Caco-2 (cell line): ENCODE data around the gene FOXD2. TPM values are rescaled to one million over a fixed set of nuclear protein-coding genes. Genes with fewer than 3 reads are reported as not detected.

ENCODE experiments used
- BruUV-seq: library from RNA; stranded (reverse); fragments of 400-500 nt; replicated peaks from 2 replicates; lab custom pipeline; 2021; lab: Mats Ljungman, UMichigan
- CTCF ChIA-PET: fragments of 300-600 bp; sonication (Branson Sonifier 250); formaldehyde crosslinking; loops from one replicate; lab custom pipeline; 2022; ENCODE audit warnings: antibody characterized with exemption; lab: Charles Lee
- POLR2A ChIA-PET: fragments of 300-600 bp; sonication (Branson Sonifier 250); formaldehyde crosslinking; loops from one replicate; lab custom pipeline; 2022; ENCODE audit warnings: antibody characterized with exemption; lab: Charles Lee
- DNase-seq, 2 experiments: peaks; one replicate each; pipeline versions ENCODE4 v3.0.0 to v3.0.0-alpha.2; 2020 to 2022
- H3K27me3 ChIP-seq: replicated peaks from 2 replicates; pipeline ENCODE4 v1.6.0; 2011; ENCODE audit warnings: low read length; ENCODE audit not compliant: control insufficient read depth, insufficient read depth
- H3K36me3 ChIP-seq: 2 replicates; pipeline ENCODE4 v1.5.1; 2011; ENCODE audit warnings: low read length; ENCODE audit not compliant: control insufficient read depth, insufficient read depth
- H3K4me1 ChIP-seq: fragments of 250-450 bp; sonication (Bioruptor Pico); 2 replicates; pipeline ENCODE4 v1.5.1; 2020; ENCODE audit warnings: mild to moderate bottlenecking
- H3K4me3 ChIP-seq: 2 replicates; pipeline ENCODE4 v1.5.1; 2011; ENCODE audit warnings: low read depth, mild to moderate bottlenecking, control low read depth, low read length
- H3K9me3 ChIP-seq: fragments of 250-450 bp; sonication (Bioruptor Pico); 2 replicates; pipeline ENCODE4 v1.5.1; 2020; ENCODE audit warnings: mild to moderate bottlenecking, moderate library complexity
- H3K27ac Mint-ChIP-seq: one replicate; pipeline ENCODE4 v1.8.0; 2022; ENCODE audit warnings: mixed read lengths; ENCODE audit not compliant: unreplicated experiment
- H3K27me3 Mint-ChIP-seq: one replicate; pipeline ENCODE4 v1.8.0; 2022; ENCODE audit warnings: mixed read lengths; ENCODE audit not compliant: insufficient read depth, unreplicated experiment
- H3K36me3 Mint-ChIP-seq: one replicate; pipeline ENCODE4 v1.8.0; 2022; ENCODE audit warnings: mild to moderate bottlenecking, mixed read lengths; ENCODE audit not compliant: insufficient read depth, unreplicated experiment
- H3K4me1 Mint-ChIP-seq: one replicate; pipeline ENCODE4 v1.8.0; 2022; ENCODE audit warnings: low read depth, mixed read lengths; ENCODE audit not compliant: unreplicated experiment
- H3K4me3 Mint-ChIP-seq: one replicate; pipeline ENCODE4 v1.8.0; 2022; ENCODE audit warnings: mild to moderate bottlenecking, moderate library complexity, mixed read lengths; ENCODE audit not compliant: unreplicated experiment
- H3K9me3 Mint-ChIP-seq: one replicate; pipeline ENCODE4 v1.8.0; 2022; ENCODE audit warnings: mixed read lengths; ENCODE audit not compliant: unreplicated experiment
- CTCF ChIP-seq, 2 experiments: fragments of 200-600 bp in 1 of 2; IDR thresholded peaks; 1 replicate in 1 of 2; 2 replicates in 1 of 2; pipeline versions ENCODE4 v1.5.1 to v1.8.0; 2011 to 2022; ENCODE audit warnings: antibody characterized with exemption in 1 of 2, control low read depth in 1 of 2, inconsistent platforms in 1 of 2, low read depth in 1 of 2, low read length in 1 of 2, mild to moderate bottlenecking in 1 of 2, moderate library complexity in 1 of 2; ENCODE audit not compliant: insufficient read depth in 1 of 2, severe bottlenecking in 1 of 2, unreplicated experiment in 1 of 2
- intact Hi-C: fragments of 100-400 bp; cut with micrococcal nuclease; formaldehyde crosslinking; loops from one replicate; pipeline ENCODE4 v1.10.0; 2022; ENCODE audit not compliant: unreplicated experiment
- total RNA-seq: library from RNA; stranded (reverse); gene quantifications from 2 replicates; pipeline ENCODE4 v1.2.3, GENCODE V29; 2022

The FOXD2 gene
- total RNA-seq, 1 experiment from 2014 or later = 4.6 TPM

DNA sequence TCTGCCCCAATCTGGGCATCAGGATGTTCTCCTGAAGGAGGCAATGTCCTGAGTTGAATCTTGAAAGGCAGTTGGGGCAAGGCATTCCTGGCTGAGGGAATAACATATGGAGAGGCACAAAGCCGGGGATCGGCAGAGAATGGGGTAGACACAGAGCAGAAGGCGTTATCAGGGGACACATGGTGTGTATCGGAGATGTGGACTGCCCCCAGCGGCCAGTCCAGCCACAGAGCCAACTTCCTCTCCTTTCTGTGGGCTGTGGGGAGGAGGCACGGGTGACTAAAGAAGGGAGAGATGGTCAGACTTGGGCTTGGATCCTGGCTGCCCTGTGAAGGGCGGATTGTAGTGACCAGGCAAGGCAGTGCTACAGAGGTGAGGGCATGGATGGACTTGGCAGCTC is 32.1 kb downstream of the FOXD2 start:
- no peaks in the 10 kb centered on the region for H3K36me3 Mint-ChIP-seq
- no peak overlapping the region for H3K27ac Mint-ChIP-seq
- no peaks in the 10 kb centered on the region for H3K9me3 Mint-ChIP-seq
- H3K9me3 ChIP-seq = no peaks in the 10 kb centered on the region
- TF ChIP-seq CTCF (IDR thresholded peaks at IDR 0.05; ENCODE audit: insufficient read depth in 1 of 2, low read depth in 1 of 2, low read length in 1 of 2, severe bottlenecking in 1 of 2, unreplicated experiment in 1 of 2) = no peak
- no peak overlapping the region for H3K4me3 ChIP-seq
- no peaks in the 10 kb centered on the region for H3K27me3 Mint-ChIP-seq
- H3K4me3 Mint-ChIP-seq = no peak overlapping the region
- H3K4me1 ChIP-seq = no peaks in the 10 kb centered on the region; the same call in 1 of the 2 replicates
- intact Hi-C loops = no loop called here
- no peak for DNase-seq
- H3K4me1 Mint-ChIP-seq = peaks cover 7% of the 10 kb centered on the region
- POLR2A ChIA-PET = no interaction called here
- BruUV-seq = no TSS peak
- no peaks in the 10 kb centered on the region for H3K36me3 ChIP-seq
- no peaks in the 10 kb centered on the region for H3K27me3 ChIP-seq
- CTCF ChIA-PET = no interaction called here

- Mint-ChIP-seq H3K27ac (no peak overlapping the region), H3K9me3 (no peaks in the 10 kb centered on the region), H3K27me3 (no peaks in the 10 kb centered on the region), H3K4me3 (no peak overlapping the region), H3K4me1 (peaks cover 12% of the 10 kb centered on the region), H3K36me3 (no peaks in the 10 kb centered on the region)
- no TSS peak for BruUV-seq
- DNase-seq = no peak
- H3K9me3 ChIP-seq = no peaks in the 10 kb centered on the region
- H3K36me3 ChIP-seq = no peaks in the 10 kb centered on the region
- no peaks in the 10 kb centered on the region for H3K27me3 ChIP-seq
- H3K4me3 ChIP-seq = no peak overlapping the region
- H3K4me1 ChIP-seq = peaks cover 12% of the 10 kb centered on the region
- intact Hi-C loops = no loop called here
- ChIA-PET CTCF (interaction anchor here (0.7 kb wide), 1 partner anchor 19 kb away, joined by 3 read pairs; no protein-coding TSS in a partner anchor), POLR2A (no interaction called here)
- no peak for TF ChIP-seq CTCF (IDR thresholded peaks at IDR 0.05; ENCODE audit: insufficient read depth in 1 of 2, low read depth in 1 of 2, low read length in 1 of 2, severe bottlenecking in 1 of 2, unreplicated experiment in 1 of 2)
Measured at GRCh38 chr1:47471163-47471562, 33.3 kb downstream of the FOXD2 start.

DNA sequence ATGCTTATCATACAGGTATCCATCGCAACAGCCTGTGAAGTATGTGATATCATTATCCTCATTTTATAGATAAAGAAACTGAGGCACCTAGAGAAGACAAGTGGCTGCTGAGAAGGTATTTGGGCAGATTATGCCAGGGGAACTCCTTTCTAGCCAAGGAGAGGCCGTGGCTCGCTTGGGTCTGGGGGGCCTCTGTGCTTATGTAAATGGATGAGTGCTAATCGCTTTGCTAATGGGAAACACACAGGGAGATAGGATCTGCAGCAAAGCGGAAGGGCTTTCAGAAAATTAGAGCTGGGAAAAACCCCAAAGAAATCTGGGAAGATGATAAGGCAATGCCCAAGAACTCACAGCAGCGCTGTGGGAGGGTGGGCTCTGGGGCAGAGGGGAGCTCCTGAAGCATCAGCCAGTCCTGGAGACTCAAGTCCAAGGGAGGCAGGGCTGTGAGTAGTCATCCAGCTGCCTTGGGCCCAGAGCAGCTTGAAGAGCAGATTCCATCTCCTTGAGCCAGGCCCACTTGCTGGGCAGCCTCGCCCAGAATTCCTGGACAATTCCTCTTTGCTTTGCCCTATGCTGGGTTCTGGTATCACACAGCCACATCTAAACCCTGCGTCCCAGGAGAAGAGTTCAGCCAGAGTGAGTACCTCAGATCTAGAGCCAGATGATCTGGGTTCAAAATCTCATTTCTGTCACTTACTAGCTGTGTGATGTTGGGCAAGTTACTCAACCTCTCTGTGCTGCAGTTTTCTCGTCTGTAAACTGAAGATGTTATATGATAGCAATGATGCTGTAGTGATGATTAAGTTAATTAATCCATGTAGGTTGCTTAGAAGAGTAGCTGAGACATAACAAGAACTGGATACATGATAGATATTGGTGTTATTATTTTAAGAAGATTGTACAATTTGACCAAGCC is 36.7 kb downstream of the FOXD2 start:
- H3K27ac Mint-ChIP-seq = peak overlapping the region; percentile 41
- no peaks in the 10 kb centered on the region for H3K9me3 Mint-ChIP-seq
- Histone ChIP-seq H3K27me3 (no peaks in the 10 kb centered on the region), H3K9me3 (no peaks in the 10 kb centered on the region), H3K4me3 (no peak overlapping the region), H3K4me1 (peaks cover 35% of the 10 kb centered on the region), H3K36me3 (no peaks in the 10 kb centered on the region)
- POLR2A ChIA-PET = no interaction called here
- TF ChIP-seq CTCF (IDR thresholded peaks at IDR 0.05; ENCODE audit: insufficient read depth in 1 of 2, low read depth in 1 of 2, low read length in 1 of 2, severe bottlenecking in 1 of 2, unreplicated experiment in 1 of 2) = no peak
- H3K27me3 Mint-ChIP-seq = no peaks in the 10 kb centered on the region
- H3K4me3 Mint-ChIP-seq = no peak overlapping the region
- intact Hi-C loops = no loop called here
- peaks cover 36% of the 10 kb centered on the region for H3K4me1 Mint-ChIP-seq
- no peak for DNase-seq
- no TSS peak for BruUV-seq
- CTCF ChIA-PET = interaction anchor here (0.9 kb wide), 1 partner anchor 37 kb away, joined by 3 read pairs; the partner anchor contains the start of gene FOXD2
- peaks cover 5% of the 10 kb centered on the region for H3K36me3 Mint-ChIP-seq
